Stimulated activated naive CD4-positive, alpha-beta T cell (primary cell): ENCODE measurements around the gene CNTN2.

Source experiments
- DNase-seq, 6 experiments: peaks; one replicate each; lab custom pipeline; 2025; lab: John Stamatoyannopoulos, UW

Gene CNTN2

GRCh38 chr1:205024679-205025078 is 18.3 kb upstream of the CNTN2 start:
- DNase-seq = no peak

DNA sequence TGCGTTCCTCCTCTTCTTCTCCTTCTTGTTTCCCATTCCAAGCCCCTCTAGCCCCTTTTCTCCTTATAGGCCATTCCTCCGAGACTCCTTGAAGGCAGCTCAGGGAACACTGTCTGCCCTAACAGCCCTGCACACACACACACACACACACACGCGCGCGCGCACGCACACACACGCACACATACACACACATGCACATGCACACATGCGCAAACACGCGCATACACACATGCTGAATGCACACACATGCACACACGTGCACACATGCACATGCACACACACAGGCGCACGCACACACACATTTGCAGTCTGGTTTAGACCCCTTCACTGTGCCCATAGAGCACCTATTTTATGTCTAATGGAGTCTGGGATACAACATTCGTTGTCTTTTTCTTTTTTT is 17.8 kb upstream of the CNTN2 start:
- no peak for DNase-seq

DNA sequence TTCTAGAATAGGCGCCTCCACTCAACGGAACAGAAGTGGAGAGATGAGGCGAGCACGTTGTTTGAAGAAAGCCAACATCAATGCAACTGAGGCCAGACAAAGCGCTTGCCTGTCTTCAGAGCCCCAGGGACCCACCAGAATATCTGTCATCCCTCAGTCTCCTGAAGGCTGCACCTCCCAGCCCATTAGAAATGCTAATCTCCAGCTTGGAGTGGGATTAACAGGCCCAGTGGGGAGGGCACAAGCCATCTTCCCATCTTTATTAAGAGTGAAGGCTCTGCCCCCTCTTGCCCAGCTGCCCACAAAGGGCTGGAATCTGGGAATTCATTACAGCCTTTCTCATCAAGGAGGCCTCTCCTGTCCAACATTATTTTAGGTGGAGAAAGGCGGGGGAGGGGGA is 16.8 kb upstream of the CNTN2 start:
- DNase-seq = no peak

DNA sequence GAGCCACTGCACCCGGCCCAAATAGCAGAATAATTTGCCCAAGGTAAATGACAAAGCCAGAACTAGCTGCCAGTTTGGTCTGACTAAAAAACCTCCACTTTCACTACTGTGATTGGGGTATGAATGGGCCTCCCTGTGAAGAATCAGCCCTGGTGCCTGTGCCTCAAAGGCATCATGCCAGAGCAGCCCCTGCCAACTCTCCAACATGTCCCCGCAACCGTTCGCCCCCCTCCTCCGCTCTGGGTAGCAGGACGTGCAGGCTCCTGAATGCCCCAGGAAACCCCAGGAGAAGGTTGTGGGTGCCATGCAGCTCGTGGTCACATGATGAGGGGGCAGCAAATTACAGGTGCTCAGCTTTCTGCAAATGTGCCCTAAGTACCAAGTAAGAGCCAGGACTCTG is 14.6 kb upstream of the CNTN2 start:
- no peak for DNase-seq

DNA sequence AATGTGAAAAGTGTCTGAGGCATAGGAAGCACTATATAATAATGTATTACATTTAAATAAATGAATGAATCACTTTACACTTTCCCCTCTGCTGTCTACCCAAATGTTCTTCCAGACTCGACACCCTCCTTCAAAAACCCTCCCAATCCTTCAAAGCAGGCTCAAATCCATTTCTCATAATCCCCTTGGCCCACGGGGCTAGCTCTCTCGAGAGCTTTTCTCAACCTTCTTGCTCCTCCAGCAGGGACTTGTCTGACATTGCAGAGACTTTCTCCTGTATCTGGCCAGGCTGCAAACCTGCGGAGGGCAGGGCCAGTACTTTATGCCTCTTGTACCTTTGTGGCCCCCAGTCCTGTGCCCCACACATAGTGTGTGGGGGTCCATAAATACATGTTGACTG is 14.1 kb upstream of the CNTN2 start:
- DNase-seq = no peak

DNA sequence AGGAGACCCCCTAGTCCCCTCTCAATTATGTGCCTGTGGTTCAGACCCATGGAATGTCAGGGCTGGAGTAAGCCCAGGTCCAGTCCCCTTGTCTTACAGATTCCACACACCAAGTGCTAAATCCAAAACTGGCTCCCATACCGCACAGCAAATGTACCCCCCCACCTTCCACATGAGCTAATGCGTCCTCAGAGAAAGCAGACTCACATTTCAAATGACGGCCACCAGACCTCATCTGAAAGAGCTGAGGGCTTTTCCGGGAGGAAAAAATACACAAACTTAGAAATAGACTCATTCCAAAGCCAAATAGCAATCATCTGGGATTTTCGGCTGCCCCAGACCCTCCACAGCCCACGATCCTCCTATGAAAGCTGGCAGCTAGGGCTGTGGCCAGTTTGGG is 12.8 kb upstream of the CNTN2 start:
- DNase-seq = no peak

- no peak for DNase-seq
These were observed 12.1 kb upstream of the CNTN2 start for GRCh38 chr1:205030896-205031295.

DNA sequence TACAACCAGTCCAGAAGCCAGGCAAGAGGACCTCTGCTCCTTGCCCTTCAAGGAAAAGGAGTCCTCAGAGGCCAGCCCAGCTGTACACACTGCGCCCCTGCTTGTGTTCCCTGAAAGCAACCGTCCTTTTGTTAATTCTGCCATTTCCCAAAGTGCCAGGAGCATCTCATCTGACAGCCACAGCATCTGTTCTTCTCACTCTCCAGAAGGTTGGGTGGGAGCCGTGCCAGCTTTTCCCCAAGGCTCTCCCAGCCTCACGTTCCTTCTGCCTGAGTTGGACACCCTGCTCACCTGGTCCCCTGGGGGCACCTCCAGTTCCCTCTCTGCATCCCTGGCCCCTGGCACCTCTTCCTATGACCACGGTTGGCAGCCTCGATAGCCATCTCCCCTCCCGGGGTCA is 10.5 kb upstream of the CNTN2 start:
- no peak for DNase-seq

- no peak for DNase-seq
These were observed 5.5 kb upstream of the CNTN2 start for GRCh38 chr1:205037539-205037938.

- DNase-seq = no peak
These were observed 4.8 kb upstream of the CNTN2 start for GRCh38 chr1:205038132-205038786.

DNA sequence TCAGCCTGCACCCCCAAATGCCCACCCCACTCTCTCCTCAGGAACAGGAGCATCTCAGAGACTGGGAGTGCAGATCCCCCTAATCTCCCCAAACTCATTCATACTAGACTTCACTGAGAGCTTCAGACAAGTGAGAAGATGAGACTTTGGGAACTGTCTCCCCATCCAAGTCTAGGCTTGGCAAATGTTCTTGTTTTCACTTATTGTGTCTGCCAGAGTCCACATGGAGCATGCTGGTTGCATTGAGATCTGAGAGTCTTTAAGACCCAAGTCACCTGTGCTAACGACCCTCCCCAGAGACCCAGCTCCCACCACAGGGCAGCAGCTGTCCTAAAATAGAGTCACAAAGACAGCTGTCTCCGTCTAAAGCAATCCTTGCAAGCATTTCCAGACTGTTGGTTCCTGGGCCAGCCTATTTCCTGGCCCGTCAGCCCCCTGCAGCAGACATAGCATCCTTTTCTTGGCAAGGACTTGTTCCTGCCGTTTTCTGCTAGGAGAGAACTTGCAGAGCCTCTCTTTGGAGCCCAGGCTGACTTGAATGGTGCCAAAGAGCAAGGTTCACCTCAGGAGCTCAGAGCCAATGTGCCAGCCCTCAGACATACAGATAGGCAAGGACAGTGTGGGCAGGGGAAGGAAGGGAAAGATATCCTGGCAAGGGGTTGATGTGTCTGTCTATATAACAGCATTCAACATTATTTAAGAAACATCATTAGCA is 1.9 kb upstream of the CNTN2 start:
- DNase-seq = no peak

DNA sequence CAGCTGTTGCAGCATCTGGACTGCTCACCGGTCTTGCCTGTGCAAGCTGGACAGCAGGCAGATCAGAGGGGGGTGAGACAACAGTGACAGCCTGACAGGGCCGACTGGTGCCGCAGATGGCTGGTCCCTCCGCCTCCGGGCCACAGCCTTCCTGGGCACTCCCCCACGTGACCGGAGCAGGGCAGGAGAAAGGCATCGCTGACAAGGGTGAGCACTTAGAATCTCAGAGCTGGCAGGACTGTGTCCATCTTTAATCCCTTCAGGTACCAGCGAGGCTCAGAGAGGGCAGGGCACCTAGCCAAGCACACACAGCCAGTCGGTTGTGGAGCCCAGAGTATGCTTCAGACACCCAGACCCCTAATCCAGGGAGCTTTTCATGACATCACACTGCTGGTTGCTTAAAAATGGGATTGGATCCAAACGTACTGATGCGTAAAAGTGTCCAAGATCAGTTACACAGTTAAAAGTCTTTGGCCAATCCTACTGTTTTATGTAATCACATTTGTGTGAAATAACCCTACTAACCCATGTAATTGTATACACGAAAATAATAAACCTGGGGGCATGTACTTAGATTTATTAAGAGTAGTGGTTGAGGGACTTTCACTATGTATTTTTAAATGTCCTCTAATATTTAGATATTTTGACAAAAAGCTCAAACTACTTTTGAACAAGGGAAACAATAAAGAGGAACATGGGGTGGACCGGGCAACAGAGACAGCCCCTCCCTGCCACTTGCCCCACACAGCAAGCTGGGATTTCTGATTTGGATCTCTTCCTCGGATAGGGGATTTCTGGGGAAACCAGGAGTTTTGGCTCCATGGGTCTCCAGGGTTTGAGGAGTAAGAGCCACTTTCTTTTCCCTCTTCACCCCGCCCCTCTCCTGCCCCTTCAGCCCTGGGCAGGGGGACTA is 758 bp upstream of the CNTN2 start:
- DNase-seq = no peak

- no peak for DNase-seq
These were observed 854 bp downstream of the CNTN2 start for GRCh38 chr1:205043866-205044265.

GRCh38 chr1:205044741-205045140 is 1.7 kb downstream of the CNTN2 start:
- DNase-seq = no peak

GRCh38 chr1:205045146-205045545 is 2.1 kb downstream of the CNTN2 start:
- DNase-seq = no peak

DNA sequence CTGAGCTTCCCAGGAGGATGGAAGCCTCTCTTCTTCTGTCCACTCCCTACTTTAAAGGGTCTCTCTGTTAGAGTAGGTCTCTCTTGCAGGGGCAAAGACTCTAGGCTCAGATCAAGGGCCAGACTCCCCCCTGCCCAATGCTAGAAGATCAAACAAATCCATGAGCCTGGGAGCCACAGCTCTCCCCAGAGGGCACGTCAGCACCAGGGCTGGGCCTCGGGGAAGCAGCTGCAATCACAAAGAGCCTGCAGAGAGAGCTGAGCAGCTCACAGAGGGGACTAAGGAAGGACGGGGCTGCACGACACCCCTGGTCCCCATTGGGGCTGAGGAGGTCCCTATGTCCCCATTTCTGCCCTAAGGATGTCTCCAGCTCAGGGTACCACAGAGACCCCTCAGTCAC is 3.9 kb downstream of the CNTN2 start:
- no peak for DNase-seq

DNA sequence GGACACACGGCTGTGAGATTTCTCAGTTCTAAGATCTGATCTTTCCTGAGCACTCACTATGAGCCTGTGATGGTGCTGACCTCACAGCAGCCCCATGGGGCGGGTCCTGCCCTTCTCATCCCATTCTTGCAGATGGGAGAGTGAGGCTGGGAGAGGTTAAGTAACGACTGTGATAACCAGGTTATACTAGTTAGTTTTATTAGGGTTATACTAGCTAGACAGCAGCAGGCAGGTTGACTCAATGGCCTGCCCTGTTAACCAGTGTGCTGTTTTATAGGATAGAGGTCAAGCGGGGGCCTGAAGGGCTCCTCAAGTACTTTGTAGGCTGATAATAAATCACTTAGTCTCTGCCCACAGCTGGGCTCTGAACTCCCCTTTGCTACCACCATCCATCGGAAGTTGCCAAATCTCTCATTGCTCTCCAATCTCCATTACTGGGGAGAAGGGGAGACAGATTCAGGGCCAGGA is 4.8 kb downstream of the CNTN2 start:
- DNase-seq = no peak

GRCh38 chr1:205048382-205048781 is 5.4 kb downstream of the CNTN2 start:
- DNase-seq = no peak

- DNase-seq = no peak
These were observed 6.5 kb downstream of the CNTN2 start for GRCh38 chr1:205049479-205049878.

GRCh38 chr1:205052690-205053089 is 9.7 kb downstream of the CNTN2 start:
- no peak for DNase-seq

DNA sequence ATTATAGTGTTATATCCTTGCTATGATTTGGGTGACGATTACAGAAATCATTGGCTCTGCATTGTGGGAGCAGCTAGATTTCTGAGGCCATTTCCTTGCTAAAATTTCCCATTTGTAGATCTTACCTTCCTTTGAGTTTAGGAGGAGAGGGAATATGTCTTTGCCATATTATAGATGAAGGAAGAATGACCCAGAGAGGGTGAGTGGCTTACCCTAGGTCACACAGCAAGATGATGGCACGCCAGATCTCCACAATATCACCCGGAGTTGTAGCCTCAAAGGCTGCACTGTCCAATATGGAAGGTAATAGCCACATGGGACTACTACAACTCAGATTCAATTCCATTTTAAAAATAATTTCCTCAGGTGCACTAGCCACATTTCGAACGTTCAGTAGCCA is 10.3 kb downstream of the CNTN2 start:
- no peak for DNase-seq

DNA sequence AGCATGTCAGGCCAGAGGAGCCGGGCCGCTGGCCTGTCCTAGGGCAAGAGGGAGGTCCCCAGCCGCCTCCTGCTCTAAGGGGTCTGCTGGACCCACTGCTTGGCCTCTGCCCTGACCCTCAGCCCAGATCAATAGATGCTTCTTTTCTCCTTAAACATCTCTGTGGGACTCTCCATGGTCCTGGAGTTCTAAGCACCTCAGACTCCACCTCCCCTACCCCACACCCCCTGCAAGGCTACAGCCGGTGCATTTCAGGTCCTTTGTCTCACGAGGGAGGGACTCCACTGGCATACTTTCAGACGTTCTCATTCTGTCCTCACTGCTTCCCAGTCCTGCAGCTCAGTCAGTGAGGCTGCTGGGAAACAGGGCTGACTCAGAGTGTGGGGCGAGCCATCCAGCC is 11.0 kb downstream of the CNTN2 start:
- no peak for DNase-seq

GRCh38 chr1:205056188-205056611 is 13.2 kb downstream of the CNTN2 start:
- no peak for DNase-seq
